GM12878 (cell line): ENCODE data around the gene SLC19A1. TPM values are rescaled to one million over a fixed set of nuclear protein-coding genes. Genes with fewer than 3 reads are reported as not detected.

Experiments
- ATAC-seq: fragments of 200-7000 bp; cut with Tn5 transposase; 3 replicates; pipeline ENCODE4 v1.9.1; 2020; ENCODE audit warnings: mild to moderate bottlenecking, moderate library complexity
- BruUV-seq: library from RNA; stranded (reverse); fragments of 400-500 nt; replicated peaks from 2 replicates; lab custom pipeline; 2021; lab: Mats Ljungman, UMichigan
- CTCF ChIA-PET: fragments of 300-600 bp; sonication (Branson Sonifier 250); formaldehyde crosslinking; extraction: SDS; loops from one replicate; lab custom pipeline; 2021; ENCODE audit warnings: inconsistent platforms; lab: Yijun Ruan, JAX
- POLR2A ChIA-PET: fragments of 350-600 bp; formaldehyde crosslinking; extraction: SDS; loops from one replicate; lab custom pipeline; 2021; ENCODE audit warnings: inconsistent platforms; lab: Charles Lee
- RAD21 ChIA-PET: fragments of 300-600 bp; sonication (Branson Sonifier 250); formaldehyde crosslinking; loops from one replicate; lab custom pipeline; 2023; ENCODE audit warnings: antibody characterized with exemption; ENCODE audit not compliant: unreplicated experiment; lab: Charles Lee
- SMC1A ChIA-PET: fragments of 300-600 bp; sonication (Branson Sonifier 250); formaldehyde crosslinking; loops from one replicate; lab custom pipeline; 2023; ENCODE audit not compliant: unreplicated experiment, uncharacterized antibody; lab: Charles Lee
- DNase-seq: peaks from one replicate; pipeline ENCODE4 v3.0.0-alpha.2; 2011; ENCODE audit warnings: low read depth, low spot score
- FAIRE-seq: peaks from 3 replicates; lab custom pipeline; 2011; peaks lifted over from hg19 to GRCh38; lab: Jason Lieb, UNC
- H2AFZ ChIP-seq: 2 replicates; pipeline ENCODE4 v1.6.0; 2011; ENCODE audit warnings: low read depth, low read length, control low read depth; ENCODE audit not compliant: control insufficient read depth
- H3K27ac ChIP-seq: 2 replicates; pipeline ENCODE4 v1.5.1; 2011; ENCODE audit warnings: control low read depth; ENCODE audit not compliant: control insufficient read depth, insufficient read depth
- H3K27me3 ChIP-seq, 2 experiments: replicated peaks in 1 of 2; 2 replicates each; pipeline versions ENCODE4 v1.6.0 to v1.6.1; 2011; ENCODE audit warnings: low read length in 1 of 2; ENCODE audit not compliant: control insufficient read depth in 2 of 2, insufficient read depth in 2 of 2
- H3K36me3 ChIP-seq, 2 experiments: 2 replicates each; pipeline ENCODE4 v1.5.1; 2011; ENCODE audit warnings: low read length in 1 of 2; ENCODE audit not compliant: control insufficient read depth in 2 of 2, insufficient read depth in 2 of 2
- H3K4me1 ChIP-seq: 2 replicates; pipeline ENCODE4 v1.6.1; 2011; ENCODE audit warnings: mild to moderate bottlenecking, low read length, moderate library complexity, mixed read lengths; ENCODE audit not compliant: control insufficient read depth, insufficient read depth
- H3K4me2 ChIP-seq: 2 replicates; pipeline ENCODE4 v1.6.0; 2011; ENCODE audit warnings: control low read depth; ENCODE audit not compliant: control insufficient read depth, insufficient read depth
- H3K4me3 ChIP-seq: fragments of 200-600 bp; sonication (generic); 2 replicates; pipeline ENCODE4 v1.5.1; 2016
- H3K79me2 ChIP-seq: 2 replicates; pipeline ENCODE4 v1.6.0; 2011; ENCODE audit warnings: low read length; ENCODE audit not compliant: control insufficient read depth, insufficient read depth
- H3K9ac ChIP-seq: 2 replicates; pipeline ENCODE4 v1.8.0; 2011; ENCODE audit warnings: low read length, control low read depth, mixed read lengths; ENCODE audit not compliant: control insufficient read depth, insufficient read depth
- H3K9me3 ChIP-seq: replicated peaks from 3 replicates; pipeline ENCODE4 v1.5.1; 2011; ENCODE audit warnings: mild to moderate bottlenecking, low read length; ENCODE audit not compliant: control insufficient read depth, insufficient read depth
- H4K20me1 ChIP-seq: 2 replicates; pipeline ENCODE4 v1.6.0; 2011; ENCODE audit not compliant: control insufficient read depth, insufficient read depth
- BRCA1 ChIP-seq: IDR thresholded peaks from 2 replicates; pipeline ENCODE4 v1.6.1; 2011; ENCODE audit warnings: low read depth, low read length, improper control_type of control experiment
- ESRRA ChIP-seq: IDR thresholded peaks from 2 replicates; pipeline ENCODE4 v1.6.1; 2012; ENCODE audit warnings: mild to moderate bottlenecking, low read length, improper control_type of control experiment
- ETV6 ChIP-seq, 2 experiments: fragments of 450-650 bp in 1 of 2; IDR thresholded peaks in 1 of 2; conservative IDR thresholded peaks in 1 of 2; 2 replicates each; pipeline ENCODE4 v1.6.1; 2014; ENCODE audit warnings: antibody characterized with exemption in 1 of 2, borderline replicate concordance in 1 of 2, low read depth in 1 of 2, mild to moderate bottlenecking in 1 of 2, moderate library complexity in 1 of 2
- EZH2 ChIP-seq: IDR thresholded peaks from 2 replicates; pipeline ENCODE4 v1.6.1; 2012; ENCODE audit warnings: low read depth, mild to moderate bottlenecking, control low read depth, inconsistent platforms, low read length, borderline replicate concordance; ENCODE audit not compliant: control insufficient read depth
- FOS ChIP-seq: IDR thresholded peaks from 3 replicates; pipeline ENCODE4 v1.6.1; 2011; ENCODE audit warnings: borderline replicate concordance; ENCODE audit not compliant: insufficient read length; ENCODE audit errors: extremely low read depth
- GATAD2B ChIP-seq: fragments of 450-650 bp; conservative IDR thresholded peaks from 2 replicates; pipeline ENCODE4 v1.6.1; 2017; ENCODE audit warnings: low read depth, mild to moderate bottlenecking, moderate library complexity
- HDGF ChIP-seq: fragments of 450-650 bp; IDR thresholded peaks from 2 replicates; pipeline ENCODE4 v1.6.1; 2016; ENCODE audit warnings: antibody characterized with exemption
- IRF4 ChIP-seq: IDR thresholded peaks from 2 replicates; pipeline ENCODE4 v1.6.1; 2011; ENCODE audit warnings: low read depth, low read length
- MEF2A ChIP-seq: IDR thresholded peaks from 2 replicates; pipeline ENCODE4 v1.6.1; 2011; ENCODE audit warnings: low read depth, mild to moderate bottlenecking, low read length, moderate library complexity; ENCODE audit not compliant: insufficient read depth
- MTA2 ChIP-seq: fragments of 450-650 bp; IDR thresholded peaks from 2 replicates; pipeline ENCODE4 v1.6.1; 2016; ENCODE audit warnings: low read depth, mild to moderate bottlenecking, moderate library complexity
- MYC ChIP-seq: IDR thresholded peaks from 2 replicates; pipeline ENCODE4 v1.6.1; 2011; ENCODE audit warnings: mild to moderate bottlenecking, low read length, moderate library complexity, inconsistent platforms; ENCODE audit not compliant: insufficient read depth, insufficient replicate concordance, insufficient read length, severe bottlenecking
- SMAD1 ChIP-seq: fragments of 450-650 bp; IDR thresholded peaks from 2 replicates; pipeline ENCODE4 v1.6.1; 2018; ENCODE audit warnings: mild to moderate bottlenecking, low read depth; ENCODE audit not compliant: partially characterized antibody
- SMC3 ChIP-seq: IDR thresholded peaks from 2 replicates; pipeline ENCODE4 v1.6.1; 2011; ENCODE audit warnings: low read length, improper control_type of control experiment, borderline replicate concordance
- SREBF1 ChIP-seq: IDR thresholded peaks from 2 replicates; pipeline ENCODE4 v1.6.1; 2012; ENCODE audit warnings: mild to moderate bottlenecking, low read length
- SRF ChIP-seq, 2 experiments: IDR thresholded peaks; 2 replicates each; pipeline ENCODE4 v1.6.1; 2011; ENCODE audit warnings: low read depth in 2 of 2, low read length in 2 of 2, mild to moderate bottlenecking in 1 of 2, moderate library complexity in 1 of 2
- SUPT20H ChIP-seq: IDR thresholded peaks from 2 replicates; pipeline ENCODE4 v1.6.1; 2011; ENCODE audit warnings: low read depth, mild to moderate bottlenecking, low read length, moderate library complexity, borderline replicate concordance; ENCODE audit not compliant: control insufficient read depth
- TCF12 ChIP-seq: IDR thresholded peaks from 2 replicates; pipeline ENCODE4 v1.6.1; 2011; ENCODE audit warnings: low read depth, mild to moderate bottlenecking, low read length
- WRNIP1 ChIP-seq: IDR thresholded peaks from 2 replicates; pipeline ENCODE4 v1.6.1; 2011; ENCODE audit warnings: low read depth, low read length, improper control_type of control experiment, borderline replicate concordance
- ZNF217 ChIP-seq: fragments of 450-650 bp; IDR thresholded peaks from 2 replicates; pipeline ENCODE4 v1.6.1; 2017; ENCODE audit warnings: antibody characterized with exemption, mild to moderate bottlenecking
- ZNF384 ChIP-seq: IDR thresholded peaks from 2 replicates; pipeline ENCODE4 v1.6.1; 2012; ENCODE audit warnings: low read depth, mild to moderate bottlenecking, low read length, improper control_type of control experiment, borderline replicate concordance
- ZNF622 ChIP-seq: fragments of 450-650 bp; IDR thresholded peaks from 2 replicates; pipeline ENCODE4 v1.6.1; 2017; ENCODE audit warnings: mild to moderate bottlenecking, inconsistent platforms
- WGBS: methylation state at CpG from one replicate; pipeline ENCODE4 v1.1.6; 2016; ENCODE audit warnings: low lambda C conversion rate; ENCODE audit not compliant: insufficient replicate concordance, insufficient coverage; ENCODE audit errors: missing lambda C conversion rate; 5-methylcytosine and 5-hydroxymethylcytosine counted together
- in situ Hi-C: fragments of 300-500 bp; cut with MboI; formaldehyde crosslinking; loops from 9 replicates; pipeline ENCODE4 v1.14.3; 2018; ENCODE audit warnings: mixed read lengths
- intact Hi-C: fragments of 100-400 bp; cut with micrococcal nuclease; formaldehyde crosslinking; loops from one replicate; pipeline ENCODE4 v1.14.2; 2022; ENCODE audit not compliant: unreplicated experiment
- polyA plus RNA-seq, 11 experiments: library from polyadenylated mRNA; depleted of rRNA in 4 of 11; unstranded in 6 of 11; stranded (reverse) in 5 of 11; fragments of >200 nt; fragmentation: Nextera tagmentation in 4 of 11; fragmentation: Illumina TruSeq in 1 of 11; extraction: Ambion mirVana in 4 of 11; extraction: Trizol in 1 of 11; gene quantifications; 1 replicate in 1 of 11; 2 replicates in 10 of 11; pipeline versions ENCODE4 v1.2.1 to v1.2.3, GENCODE V29; 2011 to 2016; ENCODE audit warnings: inconsistent platforms in 2 of 11, missing spikeins in 2 of 11, low read depth in 1 of 11
- total RNA-seq, 4 experiments: library from RNA; depleted of rRNA in 3 of 4; stranded (reverse); fragments of >200 nt in 3 of 4; fragmentation: Illumina TruSeq in 1 of 4; extraction: Trizol in 1 of 4; gene quantifications; 2 replicates each; pipeline versions ENCODE4 v1.2.1 to v1.2.3, GENCODE V29; 2013 to 2021
- TF ChIP-seq, protein P1 (sequence below), 3 experiments: IDR thresholded peaks in 2 of 3; conservative IDR thresholded peaks in 1 of 3; 2 replicates each; pipeline ENCODE4 v1.5.1; 2011; ENCODE audit warnings: low read depth in 3 of 3, low read length in 3 of 3, mild to moderate bottlenecking in 3 of 3, control low read depth in 2 of 3, moderate library complexity in 2 of 3, inconsistent platforms in 1 of 3, mixed read lengths in 1 of 3; ENCODE audit not compliant: control insufficient read depth in 2 of 3, insufficient read depth in 1 of 3; ENCODE audit errors: extremely low read depth in 1 of 3

Gene SLC19A1
- total and polyA plus RNA-seq, 10 of the 15 experiments (the other 5 are each of a cell fraction or from before 2014, with no cell fraction given): 0.42 to 49.7 (median 12.2) TPM

DNA sequence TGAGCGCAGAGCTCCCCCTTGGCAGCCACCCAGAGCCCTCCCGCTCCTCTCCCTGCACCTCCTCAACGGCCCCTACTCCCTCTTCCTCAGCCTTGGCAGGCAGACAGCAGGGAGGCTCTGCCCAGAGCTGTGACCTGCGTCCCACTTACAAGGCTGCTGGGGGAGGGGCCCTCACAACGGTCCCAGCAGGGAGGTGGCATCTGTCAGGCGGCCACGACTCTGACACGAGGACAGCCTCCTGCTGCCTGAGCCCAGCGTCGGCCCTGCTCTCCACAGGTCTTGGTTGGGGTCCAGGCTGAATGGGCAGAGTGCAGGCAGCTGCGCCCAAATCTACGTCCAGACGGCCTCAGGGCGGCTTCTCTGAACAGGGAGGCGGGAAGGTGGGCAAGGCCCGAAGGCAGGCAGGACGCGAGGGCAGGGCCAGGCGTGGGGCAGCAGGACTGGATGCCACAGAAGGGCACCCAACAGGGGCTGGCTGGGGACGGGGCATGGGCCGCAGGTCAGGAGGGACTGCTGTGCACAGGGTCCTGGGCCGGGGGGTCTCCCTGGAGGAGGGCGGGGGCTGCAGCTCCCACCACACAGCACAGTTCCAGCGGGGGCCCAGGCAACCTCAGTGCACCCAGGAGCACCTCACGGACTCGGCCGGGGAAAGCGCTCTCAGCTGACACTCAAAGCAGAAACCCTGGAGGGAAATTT, 7.5 kb downstream of the SLC19A1 start (continued):
- TF ChIP-seq ESRRA: no peak
- TF ChIP-seq ZNF217: no peak
- no peak for TF ChIP-seq WRNIP1
- TF ChIP-seq SMAD1: no peak
- no peak for TF ChIP-seq TCF12
- no peak for TF ChIP-seq HDGF
- no peak for TF ChIP-seq MTA2
- no peak for TF ChIP-seq MEF2A
- no peak for TF ChIP-seq ZNF622
- TF ChIP-seq SRF (IDR thresholded peaks at IDR 0.05; ENCODE audit: low read depth in 2 of 2, low read length in 2 of 2): no peak

GRCh38 chr21:45533846-45534635, 8.2 kb downstream of the SLC19A1 start:
- Histone ChIP-seq H3K36me3 (peaks cover 3 to 43% of the 10 kb centered on the region in 2 experiments), H3K79me2 (peaks cover 5% of the 10 kb centered on the region), H3K27me3 (no peaks in the 10 kb centered on the region), H3K27ac (no peak overlapping the region), H4K20me1 (no peaks in the 10 kb centered on the region), H3K9ac (no peak overlapping the region), H3K4me3 (no peak overlapping the region), H2AFZ (no peak overlapping the region), H3K4me2 (no peak overlapping the region), H3K4me1 (no peaks in the 10 kb centered on the region), H3K9me3 (no peaks in the 10 kb centered on the region)
- BruUV-seq: no TSS peak
- CTCF ChIA-PET: no interaction called here
- WGBS: 97% methylated on average over 20 of the region's 20 CpGs
- SMC1A ChIA-PET: no interaction called here
- no peak for ATAC-seq
- POLR2A ChIA-PET: no interaction called here
- intact Hi-C loops: no loop called here
- in situ Hi-C loops: no loop called here
- RAD21 ChIA-PET: no interaction called here
- no peak for DNase-seq
- no peak for FAIRE-seq
- TF ChIP-seq SREBF1 (no peak), SMC3 (no peak), EZH2 (no peak), SUPT20H (no peak), ZNF384 (no peak), IRF4 (no peak), FOS (no peak), GATAD2B (no peak), BRCA1 (no peak), ETV6 (conservative IDR thresholded peaks at IDR 0.05 in 1 of 2, IDR thresholded peaks at IDR 0.05 in 1 of 2; ENCODE audit: borderline replicate concordance in 1 of 2, low read depth in 1 of 2) (no peak), MYC (no peak)
- TF ChIP-seq, protein P1, sequence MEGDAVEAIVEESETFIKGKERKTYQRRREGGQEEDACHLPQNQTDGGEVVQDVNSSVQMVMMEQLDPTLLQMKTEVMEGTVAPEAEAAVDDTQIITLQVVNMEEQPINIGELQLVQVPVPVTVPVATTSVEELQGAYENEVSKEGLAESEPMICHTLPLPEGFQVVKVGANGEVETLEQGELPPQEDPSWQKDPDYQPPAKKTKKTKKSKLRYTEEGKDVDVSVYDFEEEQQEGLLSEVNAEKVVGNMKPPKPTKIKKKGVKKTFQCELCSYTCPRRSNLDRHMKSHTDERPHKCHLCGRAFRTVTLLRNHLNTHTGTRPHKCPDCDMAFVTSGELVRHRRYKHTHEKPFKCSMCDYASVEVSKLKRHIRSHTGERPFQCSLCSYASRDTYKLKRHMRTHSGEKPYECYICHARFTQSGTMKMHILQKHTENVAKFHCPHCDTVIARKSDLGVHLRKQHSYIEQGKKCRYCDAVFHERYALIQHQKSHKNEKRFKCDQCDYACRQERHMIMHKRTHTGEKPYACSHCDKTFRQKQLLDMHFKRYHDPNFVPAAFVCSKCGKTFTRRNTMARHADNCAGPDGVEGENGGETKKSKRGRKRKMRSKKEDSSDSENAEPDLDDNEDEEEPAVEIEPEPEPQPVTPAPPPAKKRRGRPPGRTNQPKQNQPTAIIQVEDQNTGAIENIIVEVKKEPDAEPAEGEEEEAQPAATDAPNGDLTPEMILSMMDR (IDR thresholded peaks at IDR 0.05 in 2 of 3, conservative IDR thresholded peaks at IDR 0.05 in 1 of 3; ENCODE audit: control insufficient read depth in 2 of 3, extremely low read depth in 1 of 3, insufficient read depth in 1 of 3, low read depth in 3 of 3, low read length in 3 of 3): no peak
